GM12874 (cell line): ENCODE measurements around the gene CFAP74.
A peak's percentile ranks its signal among the peaks of the same experiment; 100 is the strongest.

ENCODE experiments used
- TF ChIP-seq, protein P1 (sequence below): IDR thresholded peaks from 2 replicates; pipeline ENCODE4 v1.5.1; 2011; ENCODE audit warnings: low read depth, mild to moderate bottlenecking, control low read depth, low read length, moderate library complexity; ENCODE audit not compliant: insufficient read depth

The CFAP74 gene

GRCh38 chr1:1901641-1902294, 101.8 kb downstream of the CFAP74 start:
- TF ChIP-seq, protein P1, sequence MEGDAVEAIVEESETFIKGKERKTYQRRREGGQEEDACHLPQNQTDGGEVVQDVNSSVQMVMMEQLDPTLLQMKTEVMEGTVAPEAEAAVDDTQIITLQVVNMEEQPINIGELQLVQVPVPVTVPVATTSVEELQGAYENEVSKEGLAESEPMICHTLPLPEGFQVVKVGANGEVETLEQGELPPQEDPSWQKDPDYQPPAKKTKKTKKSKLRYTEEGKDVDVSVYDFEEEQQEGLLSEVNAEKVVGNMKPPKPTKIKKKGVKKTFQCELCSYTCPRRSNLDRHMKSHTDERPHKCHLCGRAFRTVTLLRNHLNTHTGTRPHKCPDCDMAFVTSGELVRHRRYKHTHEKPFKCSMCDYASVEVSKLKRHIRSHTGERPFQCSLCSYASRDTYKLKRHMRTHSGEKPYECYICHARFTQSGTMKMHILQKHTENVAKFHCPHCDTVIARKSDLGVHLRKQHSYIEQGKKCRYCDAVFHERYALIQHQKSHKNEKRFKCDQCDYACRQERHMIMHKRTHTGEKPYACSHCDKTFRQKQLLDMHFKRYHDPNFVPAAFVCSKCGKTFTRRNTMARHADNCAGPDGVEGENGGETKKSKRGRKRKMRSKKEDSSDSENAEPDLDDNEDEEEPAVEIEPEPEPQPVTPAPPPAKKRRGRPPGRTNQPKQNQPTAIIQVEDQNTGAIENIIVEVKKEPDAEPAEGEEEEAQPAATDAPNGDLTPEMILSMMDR, result no peak

DNA sequence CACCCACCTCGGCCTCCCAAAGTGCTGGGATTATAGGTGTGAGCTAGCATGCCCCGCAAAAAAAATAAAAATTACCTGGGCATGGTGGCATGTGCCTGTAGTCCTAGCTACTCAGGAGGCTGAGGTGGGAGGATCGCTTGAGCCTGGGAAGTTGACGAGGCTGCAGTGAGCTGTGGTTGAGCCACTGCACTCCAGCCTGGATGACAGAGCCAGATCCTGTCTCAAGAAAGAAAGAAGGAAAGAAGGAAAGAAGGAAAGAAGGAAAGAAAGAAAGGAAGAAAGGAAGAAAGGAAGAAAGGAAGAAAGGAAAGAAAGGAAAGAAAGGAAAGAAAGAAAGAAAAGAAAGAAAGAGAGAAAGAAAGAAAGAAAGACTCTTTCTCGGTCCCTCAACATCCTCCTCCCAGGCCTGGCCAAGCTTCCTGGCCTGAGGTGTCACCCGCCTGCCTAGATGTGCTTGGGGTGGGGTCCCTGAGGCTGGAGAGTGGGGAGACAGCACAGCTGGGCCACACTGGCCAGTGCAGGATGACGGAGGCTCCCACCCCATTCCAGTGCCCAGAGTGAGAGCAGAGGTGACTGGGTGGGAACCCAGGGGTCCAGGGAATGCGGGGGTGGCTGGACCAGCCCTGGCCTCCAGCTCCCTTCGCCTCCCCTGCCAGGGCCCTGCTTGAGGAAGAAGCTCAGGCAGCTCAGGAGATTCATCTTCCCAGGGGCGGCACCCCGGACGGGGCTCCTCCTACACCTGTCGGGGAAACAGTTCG, 102.5 kb downstream of the CFAP74 start:
- TF ChIP-seq, protein P1, result no peak

GRCh38 chr1:1899967-1900327, 103.6 kb downstream of the CFAP74 start:
- TF ChIP-seq, protein P1, result no peak

DNA sequence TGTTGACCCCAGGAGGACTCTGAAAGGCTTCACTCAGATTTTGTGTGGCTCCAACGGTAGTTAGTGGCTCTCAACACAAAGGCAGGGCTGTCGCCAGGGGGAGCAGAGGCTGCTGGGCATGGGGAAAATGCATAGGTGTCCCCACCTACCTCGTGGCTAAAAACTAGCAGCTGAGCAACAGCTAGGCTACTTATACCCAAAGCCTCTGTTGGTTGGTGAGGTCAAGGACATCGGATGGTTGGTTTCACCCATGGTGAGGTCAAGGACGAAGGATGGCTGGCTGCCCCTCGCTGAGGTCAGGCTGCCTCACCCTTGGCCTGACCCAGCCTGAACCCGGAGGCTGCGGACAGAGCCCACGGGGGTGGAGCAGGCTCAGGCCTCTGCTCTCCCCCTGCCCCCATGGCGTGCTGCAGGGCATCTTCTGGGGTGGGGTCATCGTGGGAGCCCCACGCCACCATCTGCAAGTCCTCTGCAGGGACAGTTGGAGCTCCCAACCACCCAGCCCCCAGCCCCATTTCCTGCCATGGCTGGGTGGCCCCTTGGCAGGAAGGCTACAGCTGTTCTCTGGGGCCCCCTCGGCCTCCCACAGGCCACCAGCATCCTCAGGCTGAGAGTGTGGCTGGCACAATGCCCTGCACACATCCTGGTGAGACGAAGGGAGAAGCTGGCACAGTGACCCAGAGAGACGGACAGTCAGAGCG, 104.2 kb downstream of the CFAP74 start:
- TF ChIP-seq, protein P1, result peak; percentile 66

- TF ChIP-seq, protein P1, result no peak
Observed at GRCh38 chr1:1898246-1898933, 105.2 kb downstream of the CFAP74 start.

DNA sequence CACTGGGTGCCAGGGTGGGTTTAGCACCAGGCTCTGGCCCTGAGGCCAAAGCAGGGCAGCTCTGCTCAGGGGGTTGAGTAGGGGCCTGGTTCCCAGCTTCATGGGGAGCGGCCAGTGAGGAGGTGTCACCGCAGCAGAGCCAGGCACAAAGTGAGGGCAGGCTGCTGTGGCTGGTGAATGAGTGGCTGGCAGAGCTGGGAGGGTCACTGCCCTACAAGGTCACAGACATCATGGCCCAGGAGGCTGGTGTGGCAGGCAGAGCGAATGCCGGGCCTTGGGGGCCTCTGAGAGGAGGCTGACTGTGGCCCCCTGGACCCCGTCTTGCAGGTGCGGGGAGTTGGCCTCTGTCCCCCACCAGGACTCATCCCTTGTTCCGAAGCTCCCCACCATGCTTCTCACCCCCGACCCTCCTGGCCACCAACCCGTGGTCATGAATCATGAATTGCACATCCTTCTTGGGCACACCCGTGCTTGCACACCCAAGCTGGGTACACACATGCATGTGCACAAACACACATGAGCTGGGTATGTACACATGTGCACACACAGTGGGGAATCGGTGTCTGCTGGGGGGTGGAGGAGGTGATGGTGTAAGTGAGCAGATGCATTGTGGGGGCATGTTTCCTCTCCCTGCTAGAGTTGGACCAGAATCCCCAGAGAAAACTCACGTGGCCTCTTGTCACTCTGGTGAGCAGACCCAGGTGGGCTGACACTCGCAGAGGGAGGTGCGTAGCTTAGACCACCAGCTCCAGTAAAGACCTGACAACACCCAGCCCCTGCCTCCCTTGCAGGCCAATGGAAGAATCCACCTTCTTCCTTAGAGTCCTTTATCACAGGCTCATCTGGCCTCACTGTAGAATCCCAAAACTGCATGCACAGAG, 107.9 kb downstream of the CFAP74 start:
- TF ChIP-seq, protein P1, result no peak
